HepG2 (cell line): ENCODE measurements around the gene MAPK6.

ENCODE experiments used
- CTCF ChIP-seq: sonication (generic); formaldehyde crosslinking; IDR thresholded peaks from 2 replicates; pipeline ENCODE4 v1.5.0; 2020; ENCODE audit warnings: mild to moderate bottlenecking, missing genetic modification reagents, moderate library complexity
- POLR2A ChIP-seq, 2 experiments: IDR thresholded peaks; 2 replicates each; pipeline ENCODE4 v1.6.1; 2011; ENCODE audit warnings: low read depth in 2 of 2, low read length in 2 of 2, mild to moderate bottlenecking in 1 of 2, moderate library complexity in 1 of 2; ENCODE audit not compliant: insufficient read depth in 1 of 2
- POLR2AphosphoS5 ChIP-seq: IDR thresholded peaks from 2 replicates; pipeline ENCODE4 v1.6.1; 2012; ENCODE audit warnings: low read depth, low read length
- ZFX ChIP-seq: sonication (generic); formaldehyde crosslinking; IDR thresholded peaks from 2 replicates; pipeline ENCODE4 v1.4.0; 2020; ENCODE audit warnings: mild to moderate bottlenecking, low read depth, missing genetic modification reagents, moderate library complexity
- ZNF660 ChIP-seq: sonication (generic); formaldehyde crosslinking; IDR thresholded peaks from 2 replicates; pipeline ENCODE4 v1.5.1; 2020; ENCODE audit warnings: mild to moderate bottlenecking, low read depth, missing genetic modification reagents, borderline replicate concordance
- ZNF776 ChIP-seq: sonication (generic); formaldehyde crosslinking; IDR thresholded peaks from 2 replicates; pipeline ENCODE4 v1.4.0; 2020; ENCODE audit warnings: mild to moderate bottlenecking, missing genetic modification reagents
- TF ChIP-seq, protein P1 (sequence below): sonication (generic); formaldehyde crosslinking; IDR thresholded peaks from 2 replicates; pipeline ENCODE4 v1.5.0; 2020; ENCODE audit warnings: missing genetic modification reagents, mild to moderate bottlenecking, borderline replicate concordance
- TF ChIP-seq, protein P2 (sequence below): IDR thresholded peaks from 2 replicates; pipeline ENCODE4 v1.6.1; 2012; ENCODE audit warnings: inconsistent platforms
- TF ChIP-seq, protein P3 (sequence below): sonication (generic); formaldehyde crosslinking; IDR thresholded peaks from 2 replicates; pipeline ENCODE4 v1.8.0; 2022; ENCODE audit warnings: mild to moderate bottlenecking, missing genetic modification reagents

- TF ChIP-seq, protein P1, sequence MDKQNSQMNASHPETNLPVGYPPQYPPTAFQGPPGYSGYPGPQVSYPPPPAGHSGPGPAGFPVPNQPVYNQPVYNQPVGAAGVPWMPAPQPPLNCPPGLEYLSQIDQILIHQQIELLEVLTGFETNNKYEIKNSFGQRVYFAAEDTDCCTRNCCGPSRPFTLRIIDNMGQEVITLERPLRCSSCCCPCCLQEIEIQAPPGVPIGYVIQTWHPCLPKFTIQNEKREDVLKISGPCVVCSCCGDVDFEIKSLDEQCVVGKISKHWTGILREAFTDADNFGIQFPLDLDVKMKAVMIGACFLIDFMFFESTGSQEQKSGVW (CRISPR knock-in tag) = no peak
- TF ChIP-seq, protein P2, sequence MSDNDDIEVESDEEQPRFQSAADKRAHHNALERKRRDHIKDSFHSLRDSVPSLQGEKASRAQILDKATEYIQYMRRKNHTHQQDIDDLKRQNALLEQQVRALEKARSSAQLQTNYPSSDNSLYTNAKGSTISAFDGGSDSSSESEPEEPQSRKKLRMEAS = no peak
- TF ChIP-seq CTCF (CRISPR knock-in tag) = no peak
- no peak for TF ChIP-seq POLR2A (IDR thresholded peaks at IDR 0.05; ENCODE audit: insufficient read depth in 1 of 2, low read depth in 2 of 2, low read length in 2 of 2)
- TF ChIP-seq ZNF660 = no peak
- no peak for TF ChIP-seq ZNF776 (CRISPR knock-in tag)
- TF ChIP-seq ZFX (CRISPR knock-in tag) = no peak
- TF ChIP-seq, protein P3, sequence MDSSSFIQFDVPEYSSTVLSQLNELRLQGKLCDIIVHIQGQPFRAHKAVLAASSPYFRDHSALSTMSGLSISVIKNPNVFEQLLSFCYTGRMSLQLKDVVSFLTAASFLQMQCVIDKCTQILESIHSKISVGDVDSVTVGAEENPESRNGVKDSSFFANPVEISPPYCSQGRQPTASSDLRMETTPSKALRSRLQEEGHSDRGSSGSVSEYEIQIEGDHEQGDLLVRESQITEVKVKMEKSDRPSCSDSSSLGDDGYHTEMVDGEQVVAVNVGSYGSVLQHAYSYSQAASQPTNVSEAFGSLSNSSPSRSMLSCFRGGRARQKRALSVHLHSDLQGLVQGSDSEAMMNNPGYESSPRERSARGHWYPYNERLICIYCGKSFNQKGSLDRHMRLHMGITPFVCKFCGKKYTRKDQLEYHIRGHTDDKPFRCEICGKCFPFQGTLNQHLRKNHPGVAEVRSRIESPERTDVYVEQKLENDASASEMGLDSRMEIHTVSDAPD = no peak
- TF ChIP-seq POLR2AphosphoS5 = no peak
Observed at GRCh38 chr15:52109559-52110451, 90.8 kb downstream of the MAPK6 start.
